AG09319 (cell line): ENCODE data around the gene MDN1.

Experiments used
- DNase-seq: peaks from one replicate; pipeline ENCODE4 v3.0.0-alpha.2; 2010; ENCODE audit warnings: low read depth; ENCODE audit errors: extremely low read depth
- CTCF ChIP-seq: IDR thresholded peaks from 2 replicates; pipeline ENCODE4 v1.5.1; 2011; ENCODE audit warnings: low read depth, mild to moderate bottlenecking, inconsistent platforms, low read length, moderate library complexity

MDN1 gene

GRCh38 chr6:89708316-89708715 lies 111.3 kb downstream of the MDN1 start:
- no peak for TF ChIP-seq CTCF

GRCh38 chr6:89707766-89708165 lies 111.8 kb downstream of the MDN1 start:
- TF ChIP-seq CTCF = no peak
- no peak for DNase-seq

More at GRCh38 chr6:89708316-89708715, 111.3 kb downstream of the MDN1 start:
- DNase-seq = no peak

- TF ChIP-seq CTCF = no peak
- no peak for DNase-seq
Measured at GRCh38 chr6:89706121-89706520, 113.5 kb downstream of the MDN1 start.

GRCh38 chr6:89703292-89703691 lies 116.3 kb downstream of the MDN1 start:
- DNase-seq = no peak
- TF ChIP-seq CTCF = no peak

- TF ChIP-seq CTCF = no peak
- DNase-seq = no peak
Measured at GRCh38 chr6:89702349-89702748, 117.2 kb downstream of the MDN1 start.

GRCh38 chr6:89695667-89696066 lies 123.9 kb downstream of the MDN1 start:
- DNase-seq = no peak
- no peak for TF ChIP-seq CTCF

- DNase-seq = no peak
- no peak for TF ChIP-seq CTCF
Measured at GRCh38 chr6:89694428-89694827, 125.2 kb downstream of the MDN1 start.
